Bronchial epithelial cell (primary cell): ENCODE measurements around the gene TMUB1. TPM values are rescaled to one million over a fixed set of nuclear protein-coding genes. Genes with fewer than 3 reads are reported as not detected.

Experiments
- DNase-seq: peaks from one replicate; pipeline ENCODE4 v3.0.0-alpha.2; 2010; ENCODE audit warnings: low read depth
- FAIRE-seq: peaks from 2 replicates; lab custom pipeline; 2011; peaks lifted over from hg19 to GRCh38; lab: Jason Lieb, UNC
- H3K27me3 ChIP-seq: 2 replicates; pipeline ENCODE4 v1.5.1; 2011; ENCODE audit warnings: low read length; ENCODE audit not compliant: control insufficient read depth, insufficient read depth
- H3K36me3 ChIP-seq: 2 replicates; pipeline ENCODE4 v1.5.1; 2011; ENCODE audit warnings: low read length; ENCODE audit not compliant: control insufficient read depth, insufficient read depth
- H3K4me3 ChIP-seq: 2 replicates; pipeline ENCODE4 v1.5.1; 2011; ENCODE audit warnings: mild to moderate bottlenecking, low read depth, low read length, control low read depth
- total RNA-seq: library from RNA; depleted of rRNA; stranded (reverse); fragments of >200 nt; gene quantifications from 2 replicates; pipeline ENCODE4 v1.2.1, GENCODE V29; 2014
- TF ChIP-seq, protein P1 (sequence below): IDR thresholded peaks from 2 replicates; pipeline ENCODE4 v1.5.1; 2011; ENCODE audit warnings: mild to moderate bottlenecking, moderate library complexity, low read length, control low read depth, inconsistent platforms; ENCODE audit not compliant: insufficient read depth, severe bottlenecking

Gene TMUB1
- total RNA-seq, 1 donor from 2014 or later = 9.0 TPM

- H3K4me3 ChIP-seq = no peak overlapping the region
- TF ChIP-seq, protein P1, sequence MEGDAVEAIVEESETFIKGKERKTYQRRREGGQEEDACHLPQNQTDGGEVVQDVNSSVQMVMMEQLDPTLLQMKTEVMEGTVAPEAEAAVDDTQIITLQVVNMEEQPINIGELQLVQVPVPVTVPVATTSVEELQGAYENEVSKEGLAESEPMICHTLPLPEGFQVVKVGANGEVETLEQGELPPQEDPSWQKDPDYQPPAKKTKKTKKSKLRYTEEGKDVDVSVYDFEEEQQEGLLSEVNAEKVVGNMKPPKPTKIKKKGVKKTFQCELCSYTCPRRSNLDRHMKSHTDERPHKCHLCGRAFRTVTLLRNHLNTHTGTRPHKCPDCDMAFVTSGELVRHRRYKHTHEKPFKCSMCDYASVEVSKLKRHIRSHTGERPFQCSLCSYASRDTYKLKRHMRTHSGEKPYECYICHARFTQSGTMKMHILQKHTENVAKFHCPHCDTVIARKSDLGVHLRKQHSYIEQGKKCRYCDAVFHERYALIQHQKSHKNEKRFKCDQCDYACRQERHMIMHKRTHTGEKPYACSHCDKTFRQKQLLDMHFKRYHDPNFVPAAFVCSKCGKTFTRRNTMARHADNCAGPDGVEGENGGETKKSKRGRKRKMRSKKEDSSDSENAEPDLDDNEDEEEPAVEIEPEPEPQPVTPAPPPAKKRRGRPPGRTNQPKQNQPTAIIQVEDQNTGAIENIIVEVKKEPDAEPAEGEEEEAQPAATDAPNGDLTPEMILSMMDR = no peak
- FAIRE-seq (no peak), DNase-seq (no peak)
- H3K27me3 ChIP-seq = no peaks in the 10 kb centered on the region
- peaks cover 34% of the 10 kb centered on the region for H3K36me3 ChIP-seq
Observed at GRCh38 chr7:151065516-151065915, 17.8 kb downstream of the TMUB1 start.

GRCh38 chr7:151064993-151065392 is 18.3 kb downstream of the TMUB1 start:
- DNase-seq (no peak), FAIRE-seq (no peak)
- no peaks in the 10 kb centered on the region for H3K27me3 ChIP-seq
- TF ChIP-seq, protein P1 = no peak
- peaks cover 30% of the 10 kb centered on the region for H3K36me3 ChIP-seq
- no peak overlapping the region for H3K4me3 ChIP-seq

DNA sequence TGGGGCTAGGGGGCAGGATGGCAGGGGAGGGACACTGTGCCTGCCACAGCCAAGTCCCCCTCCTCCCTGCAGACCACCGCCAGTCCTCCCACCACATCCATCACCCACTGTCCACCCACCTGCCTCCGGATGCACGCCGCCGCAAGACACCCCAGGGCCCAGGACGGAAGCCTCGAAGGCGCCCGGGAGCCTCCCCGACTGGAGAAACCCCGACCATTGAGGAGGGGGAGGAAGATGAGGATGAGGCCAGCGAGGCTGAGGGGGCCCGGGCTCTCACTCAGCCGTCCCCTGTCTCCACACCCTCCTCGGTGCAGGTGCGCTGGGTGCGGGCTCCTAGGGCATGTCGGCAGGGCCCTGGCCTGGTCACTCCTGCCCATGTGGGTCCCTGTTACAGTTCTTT is 18.8 kb downstream of the TMUB1 start:
- DNase-seq = no peak
- FAIRE-seq = no peak
- Histone ChIP-seq H3K27me3 (no peaks in the 10 kb centered on the region), H3K4me3 (no peak overlapping the region), H3K36me3 (peaks cover 25% of the 10 kb centered on the region)
- TF ChIP-seq, protein P1 = no peak

- FAIRE-seq = no peak
Observed at GRCh38 chr7:151063212-151063561, 20.1 kb downstream of the TMUB1 start.

GRCh38 chr7:151062399-151063211 is 20.7 kb downstream of the TMUB1 start:
- TF ChIP-seq, protein P1 = no peak
- FAIRE-seq (no peak), DNase-seq (no peak)
- Histone ChIP-seq H3K27me3 (no peaks in the 10 kb centered on the region), H3K36me3 (peaks cover 17% of the 10 kb centered on the region), H3K4me3 (peak overlapping the region; percentile 2)

More at GRCh38 chr7:151063212-151063561, 20.1 kb downstream of the TMUB1 start:
- peaks cover 21% of the 10 kb centered on the region for H3K36me3 ChIP-seq
- H3K4me3 ChIP-seq = no peak overlapping the region
- TF ChIP-seq, protein P1 = no peak
- no peak for DNase-seq
- H3K27me3 ChIP-seq = no peaks in the 10 kb centered on the region

DNA sequence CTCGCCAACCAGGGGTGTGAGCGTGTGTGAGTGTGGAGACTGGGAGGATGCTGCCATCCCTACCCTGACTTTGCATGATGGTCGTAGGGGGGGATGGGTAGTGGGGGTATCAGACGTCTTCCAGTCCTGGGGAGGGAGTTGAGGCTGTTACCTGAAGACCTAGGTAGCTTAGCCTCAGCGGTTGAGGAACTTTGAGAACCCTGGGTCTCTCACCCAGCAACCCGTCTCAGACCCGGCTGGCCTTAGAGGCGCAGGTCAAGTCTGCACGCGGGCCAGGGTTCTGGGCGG is 21.2 kb downstream of the TMUB1 start:
- H3K36me3 ChIP-seq = peaks cover 14% of the 10 kb centered on the region
- no peak for FAIRE-seq
- TF ChIP-seq, protein P1 = no peak
- no peak overlapping the region for H3K4me3 ChIP-seq
- no peak for DNase-seq
- no peaks in the 10 kb centered on the region for H3K27me3 ChIP-seq
